GM23338 (cell line): Measurements from ENCODE around the gene HPRT1. TPM values are rescaled to one million over a fixed set of nuclear protein-coding genes. Genes with fewer than 3 reads are reported as not detected.

Experiments
- ATAC-seq: fragments of 200-7000 bp; cut with Tn5 transposase; 3 replicates; pipeline ENCODE4 v1.9.1; 2020
- DNase-seq: peaks from one replicate; pipeline ENCODE4 v3.0.0-alpha.2; 2015; ENCODE audit warnings: low spot score
- H2AFZ ChIP-seq: fragments of 200-600 bp; sonication (generic); 2 replicates; pipeline ENCODE4 v1.8.0; 2016; ENCODE audit warnings: antibody characterized with exemption, mild to moderate bottlenecking, moderate library complexity
- H3F3A ChIP-seq: fragments of 200-600 bp; sonication (generic); replicated peaks from 2 replicates; pipeline ENCODE4 v1.8.0; 2017; ENCODE audit warnings: antibody characterized with exemption, mixed run types, low read depth
- H3K27ac ChIP-seq: fragments of 200-600 bp; sonication (generic); 2 replicates; pipeline ENCODE4 v1.6.1; 2016; ENCODE audit warnings: low read depth
- H3K27me3 ChIP-seq: fragments of 200-600 bp; sonication (generic); 2 replicates; pipeline ENCODE4 v1.8.0; 2016; ENCODE audit warnings: mild to moderate bottlenecking, mixed run types, moderate library complexity; ENCODE audit not compliant: insufficient read depth
- H3K36me3 ChIP-seq: fragments of 200-600 bp; sonication (generic); 2 replicates; pipeline ENCODE4 v1.8.0; 2016; ENCODE audit warnings: mild to moderate bottlenecking; ENCODE audit not compliant: insufficient read depth
- H3K4me1 ChIP-seq: fragments of 200-600 bp; sonication (generic); 2 replicates; pipeline ENCODE4 v1.8.0; 2016; ENCODE audit warnings: mild to moderate bottlenecking, moderate library complexity; ENCODE audit not compliant: insufficient read depth
- H3K4me2 ChIP-seq: fragments of 200-600 bp; sonication (generic); 2 replicates; pipeline ENCODE4 v1.7.1; 2017; ENCODE audit warnings: mixed run types
- H3K4me3 ChIP-seq: fragments of 200-600 bp; sonication (generic); 2 replicates; pipeline ENCODE4 v1.6.1; 2016; ENCODE audit warnings: mixed run types
- H3K79me2 ChIP-seq: fragments of 200-600 bp; sonication (generic); replicated peaks from 2 replicates; pipeline ENCODE4 v1.8.0; 2017; ENCODE audit warnings: mild to moderate bottlenecking; ENCODE audit not compliant: insufficient read depth
- H3K9me2 ChIP-seq: fragments of 200-600 bp; sonication (generic); 2 replicates; pipeline ENCODE4 v1.8.0; 2017; ENCODE audit not compliant: insufficient read depth
- H4K20me1 ChIP-seq: fragments of 200-600 bp; sonication (generic); replicated peaks from 2 replicates; pipeline ENCODE4 v1.8.0; 2017; ENCODE audit warnings: mild to moderate bottlenecking; ENCODE audit not compliant: insufficient read depth
- H3K27ac Mint-ChIP-seq: 2 replicates; pipeline ENCODE4 v1.8.0; 2020; ENCODE audit warnings: inconsistent platforms, mild to moderate bottlenecking, moderate library complexity, mixed read lengths
- H3K27me3 Mint-ChIP-seq: 3 replicates; pipeline ENCODE4 v1.8.0; 2022; ENCODE audit warnings: low read depth, mild to moderate bottlenecking, moderate library complexity, mixed read lengths, inconsistent platforms; ENCODE audit not compliant: insufficient read depth, poor library complexity
- H3K36me3 Mint-ChIP-seq: 3 replicates; pipeline ENCODE4 v1.8.0; 2021; ENCODE audit warnings: low read depth, mild to moderate bottlenecking, inconsistent platforms, moderate library complexity, mixed read lengths
- H3K4me1 Mint-ChIP-seq: 3 replicates; pipeline ENCODE4 v1.8.0; 2020; ENCODE audit warnings: mild to moderate bottlenecking, inconsistent platforms, mixed read lengths
- H3K4me3 Mint-ChIP-seq: 3 replicates; pipeline ENCODE4 v1.8.0; 2021; ENCODE audit warnings: moderate library complexity, mild to moderate bottlenecking, inconsistent platforms, mixed read lengths
- H3K9me3 Mint-ChIP-seq: 3 replicates; pipeline ENCODE4 v1.8.0; 2020; ENCODE audit warnings: moderate library complexity, mild to moderate bottlenecking, inconsistent platforms, mixed read lengths
- EZH2phosphoT487 ChIP-seq: fragments of 200-600 bp; sonication (generic); IDR thresholded peaks from one replicate; pipeline ENCODE4 v1.8.1; 2018; ENCODE audit warnings: antibody characterized with exemption; ENCODE audit not compliant: unreplicated experiment
- JUNB ChIP-seq: IDR thresholded peaks from one replicate; pipeline ENCODE4 v1.6.1; 2016; ENCODE audit warnings: antibody characterized with exemption; ENCODE audit not compliant: unreplicated experiment
- POLR2AphosphoS5 ChIP-seq: IDR thresholded peaks from 2 replicates; pipeline ENCODE4 v1.6.1; 2016; ENCODE audit warnings: antibody characterized with exemption, low read depth
- STAT1 ChIP-seq: IDR thresholded peaks from one replicate; pipeline ENCODE4 v1.6.1; 2016; ENCODE audit warnings: antibody characterized with exemption; ENCODE audit not compliant: unreplicated experiment
- ZNF114 ChIP-seq: fragments of 250-450 bp; sonication (Bioruptor Pico); IDR thresholded peaks from 2 replicates; pipeline ENCODE4 v1.5.0; 2020; ENCODE audit warnings: mild to moderate bottlenecking, moderate library complexity
- ZNF331 ChIP-seq: fragments of 250-450 bp; sonication (Bioruptor Pico); IDR thresholded peaks from 2 replicates; pipeline ENCODE4 v1.5.0; 2020; ENCODE audit warnings: low read depth, mild to moderate bottlenecking, moderate library complexity
- polyA plus RNA-seq: library from polyadenylated mRNA; unstranded; fragments of >200 nt; fragmentation: Nextera tagmentation; extraction: Ambion mirVana; gene quantifications from 2 replicates; pipeline ENCODE4 v1.2.1, GENCODE V29; 2016
- total RNA-seq: library from RNA; depleted of rRNA; stranded (reverse); fragments of >200 nt; shearing (Covaris generic); gene quantifications from 2 replicates; pipeline ENCODE4 v1.2.3, GENCODE V29; 2014
- TF ChIP-seq, protein P1 (sequence below): fragments of 250-450 bp; sonication (Bioruptor Pico); IDR thresholded peaks from 2 replicates; pipeline ENCODE4 v1.5.0; 2020; ENCODE audit warnings: mild to moderate bottlenecking, moderate library complexity
- TF ChIP-seq, protein P2 (sequence below), 2 experiments: fragments of 200-600 bp in 1 of 2; sonication (generic) in 1 of 2; conservative IDR thresholded peaks; 2 replicates each; pipeline versions ENCODE4 v1.5.1 to v1.6.1; 2016 to 2017; ENCODE audit warnings: antibody characterized with exemption in 2 of 2, low read depth in 2 of 2, mild to moderate bottlenecking in 2 of 2, moderate library complexity in 1 of 2
- TF ChIP-seq, protein P3 (sequence below): IDR thresholded peaks from one replicate; pipeline ENCODE4 v1.6.1; 2018; ENCODE audit warnings: antibody characterized with exemption; ENCODE audit not compliant: unreplicated experiment

HPRT1 gene
- total and polyA plus RNA-seq, 2 experiments from 2014 or later: 27.0 to 79.4 TPM

DNA sequence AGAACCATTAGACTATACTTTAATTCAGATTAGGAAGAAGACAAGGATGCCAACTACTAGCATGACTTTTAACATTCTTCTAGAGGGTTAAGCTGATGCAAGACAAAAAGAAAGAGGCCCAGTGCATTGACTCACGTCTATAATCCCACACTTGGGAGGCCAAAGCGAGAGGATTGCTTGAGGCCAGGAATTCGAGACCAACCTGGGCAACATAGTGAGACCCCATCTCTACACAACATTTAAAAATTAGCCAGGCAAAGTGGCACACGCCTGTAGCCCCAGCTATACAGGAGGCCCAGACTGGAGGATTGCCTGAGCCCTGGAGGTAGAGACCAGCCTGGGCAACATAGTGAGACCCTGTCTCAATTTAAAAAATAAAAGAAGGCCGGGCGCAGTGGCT lies 40.2 kb upstream of the HPRT1 start:
- peaks cover 24% of the 10 kb centered on the region for H3K36me3 Mint-ChIP-seq
- DNase-seq: no peak
- Histone ChIP-seq H3K27ac (no peak overlapping the region), H3K4me3 (no peak overlapping the region), H4K20me1 (peaks cover 4% of the 10 kb centered on the region; the same call in 1 of the 2 replicates), H3K4me1 (no peaks in the 10 kb centered on the region), H3K27me3 (no peaks in the 10 kb centered on the region), H3K9me2 (no peaks in the 10 kb centered on the region), H2AFZ (no peak overlapping the region), H3K4me2 (no peak overlapping the region), H3K79me2 (no peaks in the 10 kb centered on the region), H3F3A (no peaks in the 10 kb centered on the region), H3K36me3 (peaks cover 19% of the 10 kb centered on the region; the same call in 1 of the 2 replicates)
- H3K27ac Mint-ChIP-seq: no peak overlapping the region
- no peak overlapping the region for H3K4me3 Mint-ChIP-seq
- ATAC-seq: no peak
- no peaks in the 10 kb centered on the region for H3K9me3 Mint-ChIP-seq
- TF ChIP-seq STAT1: no peak
- TF ChIP-seq, protein P1, sequence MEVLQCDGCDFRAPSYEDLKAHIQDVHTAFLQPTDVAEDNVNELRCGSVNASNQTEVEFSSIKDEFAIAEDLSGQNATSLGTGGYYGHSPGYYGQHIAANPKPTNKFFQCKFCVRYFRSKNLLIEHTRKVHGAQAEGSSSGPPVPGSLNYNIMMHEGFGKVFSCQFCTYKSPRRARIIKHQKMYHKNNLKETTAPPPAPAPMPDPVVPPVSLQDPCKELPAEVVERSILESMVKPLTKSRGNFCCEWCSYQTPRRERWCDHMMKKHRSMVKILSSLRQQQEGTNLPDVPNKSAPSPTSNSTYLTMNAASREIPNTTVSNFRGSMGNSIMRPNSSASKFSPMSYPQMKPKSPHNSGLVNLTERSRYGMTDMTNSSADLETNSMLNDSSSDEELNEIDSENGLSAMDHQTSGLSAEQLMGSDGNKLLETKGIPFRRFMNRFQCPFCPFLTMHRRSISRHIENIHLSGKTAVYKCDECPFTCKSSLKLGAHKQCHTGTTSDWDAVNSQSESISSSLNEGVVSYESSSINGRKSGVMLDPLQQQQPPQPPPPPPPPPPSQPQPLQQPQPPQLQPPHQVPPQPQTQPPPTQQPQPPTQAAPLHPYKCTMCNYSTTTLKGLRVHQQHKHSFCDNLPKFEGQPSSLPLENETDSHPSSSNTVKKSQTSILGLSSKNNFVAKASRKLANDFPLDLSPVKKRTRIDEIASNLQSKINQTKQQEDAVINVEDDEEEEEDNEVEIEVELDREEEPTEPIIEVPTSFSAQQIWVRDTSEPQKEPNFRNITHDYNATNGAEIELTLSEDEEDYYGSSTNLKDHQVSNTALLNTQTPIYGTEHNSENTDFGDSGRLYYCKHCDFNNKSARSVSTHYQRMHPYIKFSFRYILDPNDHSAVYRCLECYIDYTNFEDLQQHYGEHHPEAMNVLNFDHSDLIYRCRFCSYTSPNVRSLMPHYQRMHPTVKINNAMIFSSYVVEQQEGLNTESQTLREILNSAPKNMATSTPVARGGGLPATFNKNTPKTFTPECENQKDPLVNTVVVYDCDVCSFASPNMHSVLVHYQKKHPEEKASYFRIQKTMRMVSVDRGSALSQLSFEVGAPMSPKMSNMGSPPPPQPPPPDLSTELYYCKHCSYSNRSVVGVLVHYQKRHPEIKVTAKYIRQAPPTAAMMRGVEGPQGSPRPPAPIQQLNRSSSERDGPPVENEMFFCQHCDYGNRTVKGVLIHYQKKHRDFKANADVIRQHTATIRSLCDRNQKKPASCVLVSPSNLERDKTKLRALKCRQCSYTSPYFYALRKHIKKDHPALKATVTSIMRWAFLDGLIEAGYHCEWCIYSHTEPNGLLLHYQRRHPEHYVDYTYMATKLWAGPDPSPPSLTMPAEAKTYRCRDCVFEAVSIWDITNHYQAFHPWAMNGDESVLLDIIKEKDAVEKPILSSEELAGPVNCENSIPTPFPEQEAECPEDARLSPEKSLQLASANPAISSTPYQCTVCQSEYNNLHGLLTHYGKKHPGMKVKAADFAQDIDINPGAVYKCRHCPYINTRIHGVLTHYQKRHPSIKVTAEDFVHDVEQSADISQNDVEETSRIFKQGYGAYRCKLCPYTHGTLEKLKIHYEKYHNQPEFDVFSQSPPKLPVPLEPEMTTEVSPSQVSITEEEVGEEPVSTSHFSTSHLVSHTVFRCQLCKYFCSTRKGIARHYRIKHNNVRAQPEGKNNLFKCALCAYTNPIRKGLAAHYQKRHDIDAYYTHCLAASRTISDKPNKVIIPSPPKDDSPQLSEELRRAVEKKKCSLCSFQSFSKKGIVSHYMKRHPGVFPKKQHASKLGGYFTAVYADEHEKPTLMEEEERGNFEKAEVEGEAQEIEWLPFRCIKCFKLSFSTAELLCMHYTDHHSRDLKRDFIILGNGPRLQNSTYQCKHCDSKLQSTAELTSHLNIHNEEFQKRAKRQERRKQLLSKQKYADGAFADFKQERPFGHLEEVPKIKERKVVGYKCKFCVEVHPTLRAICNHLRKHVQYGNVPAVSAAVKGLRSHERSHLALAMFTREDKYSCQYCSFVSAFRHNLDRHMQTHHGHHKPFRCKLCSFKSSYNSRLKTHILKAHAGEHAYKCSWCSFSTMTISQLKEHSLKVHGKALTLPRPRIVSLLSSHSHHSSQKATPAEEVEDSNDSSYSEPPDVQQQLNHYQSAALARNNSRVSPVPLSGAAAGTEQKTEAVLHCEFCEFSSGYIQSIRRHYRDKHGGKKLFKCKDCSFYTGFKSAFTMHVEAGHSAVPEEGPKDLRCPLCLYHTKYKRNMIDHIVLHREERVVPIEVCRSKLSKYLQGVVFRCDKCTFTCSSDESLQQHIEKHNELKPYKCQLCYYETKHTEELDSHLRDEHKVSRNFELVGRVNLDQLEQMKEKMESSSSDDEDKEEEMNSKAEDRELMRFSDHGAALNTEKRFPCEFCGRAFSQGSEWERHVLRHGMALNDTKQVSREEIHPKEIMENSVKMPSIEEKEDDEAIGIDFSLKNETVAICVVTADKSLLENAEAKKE (CRISPR knock-in tag): no peak
- no peak for TF ChIP-seq ZNF114 (CRISPR knock-in tag)
- TF ChIP-seq, protein P2, sequence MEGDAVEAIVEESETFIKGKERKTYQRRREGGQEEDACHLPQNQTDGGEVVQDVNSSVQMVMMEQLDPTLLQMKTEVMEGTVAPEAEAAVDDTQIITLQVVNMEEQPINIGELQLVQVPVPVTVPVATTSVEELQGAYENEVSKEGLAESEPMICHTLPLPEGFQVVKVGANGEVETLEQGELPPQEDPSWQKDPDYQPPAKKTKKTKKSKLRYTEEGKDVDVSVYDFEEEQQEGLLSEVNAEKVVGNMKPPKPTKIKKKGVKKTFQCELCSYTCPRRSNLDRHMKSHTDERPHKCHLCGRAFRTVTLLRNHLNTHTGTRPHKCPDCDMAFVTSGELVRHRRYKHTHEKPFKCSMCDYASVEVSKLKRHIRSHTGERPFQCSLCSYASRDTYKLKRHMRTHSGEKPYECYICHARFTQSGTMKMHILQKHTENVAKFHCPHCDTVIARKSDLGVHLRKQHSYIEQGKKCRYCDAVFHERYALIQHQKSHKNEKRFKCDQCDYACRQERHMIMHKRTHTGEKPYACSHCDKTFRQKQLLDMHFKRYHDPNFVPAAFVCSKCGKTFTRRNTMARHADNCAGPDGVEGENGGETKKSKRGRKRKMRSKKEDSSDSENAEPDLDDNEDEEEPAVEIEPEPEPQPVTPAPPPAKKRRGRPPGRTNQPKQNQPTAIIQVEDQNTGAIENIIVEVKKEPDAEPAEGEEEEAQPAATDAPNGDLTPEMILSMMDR (conservative IDR thresholded peaks at IDR 0.05; ENCODE audit: low read depth in 2 of 2): no peak
- TF ChIP-seq, protein P3, sequence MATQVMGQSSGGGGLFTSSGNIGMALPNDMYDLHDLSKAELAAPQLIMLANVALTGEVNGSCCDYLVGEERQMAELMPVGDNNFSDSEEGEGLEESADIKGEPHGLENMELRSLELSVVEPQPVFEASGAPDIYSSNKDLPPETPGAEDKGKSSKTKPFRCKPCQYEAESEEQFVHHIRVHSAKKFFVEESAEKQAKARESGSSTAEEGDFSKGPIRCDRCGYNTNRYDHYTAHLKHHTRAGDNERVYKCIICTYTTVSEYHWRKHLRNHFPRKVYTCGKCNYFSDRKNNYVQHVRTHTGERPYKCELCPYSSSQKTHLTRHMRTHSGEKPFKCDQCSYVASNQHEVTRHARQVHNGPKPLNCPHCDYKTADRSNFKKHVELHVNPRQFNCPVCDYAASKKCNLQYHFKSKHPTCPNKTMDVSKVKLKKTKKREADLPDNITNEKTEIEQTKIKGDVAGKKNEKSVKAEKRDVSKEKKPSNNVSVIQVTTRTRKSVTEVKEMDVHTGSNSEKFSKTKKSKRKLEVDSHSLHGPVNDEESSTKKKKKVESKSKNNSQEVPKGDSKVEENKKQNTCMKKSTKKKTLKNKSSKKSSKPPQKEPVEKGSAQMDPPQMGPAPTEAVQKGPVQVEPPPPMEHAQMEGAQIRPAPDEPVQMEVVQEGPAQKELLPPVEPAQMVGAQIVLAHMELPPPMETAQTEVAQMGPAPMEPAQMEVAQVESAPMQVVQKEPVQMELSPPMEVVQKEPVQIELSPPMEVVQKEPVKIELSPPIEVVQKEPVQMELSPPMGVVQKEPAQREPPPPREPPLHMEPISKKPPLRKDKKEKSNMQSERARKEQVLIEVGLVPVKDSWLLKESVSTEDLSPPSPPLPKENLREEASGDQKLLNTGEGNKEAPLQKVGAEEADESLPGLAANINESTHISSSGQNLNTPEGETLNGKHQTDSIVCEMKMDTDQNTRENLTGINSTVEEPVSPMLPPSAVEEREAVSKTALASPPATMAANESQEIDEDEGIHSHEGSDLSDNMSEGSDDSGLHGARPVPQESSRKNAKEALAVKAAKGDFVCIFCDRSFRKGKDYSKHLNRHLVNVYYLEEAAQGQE: no peak
- no peak for TF ChIP-seq ZNF331 (CRISPR knock-in tag)
- no peak for TF ChIP-seq POLR2AphosphoS5
- no peak for TF ChIP-seq EZH2phosphoT487
- no peak for TF ChIP-seq JUNB
- H3K4me1 Mint-ChIP-seq: no peaks in the 10 kb centered on the region
- H3K27me3 Mint-ChIP-seq: no peaks in the 10 kb centered on the region
